ENCODE measurements around the gene RPUSD1.

DNA sequence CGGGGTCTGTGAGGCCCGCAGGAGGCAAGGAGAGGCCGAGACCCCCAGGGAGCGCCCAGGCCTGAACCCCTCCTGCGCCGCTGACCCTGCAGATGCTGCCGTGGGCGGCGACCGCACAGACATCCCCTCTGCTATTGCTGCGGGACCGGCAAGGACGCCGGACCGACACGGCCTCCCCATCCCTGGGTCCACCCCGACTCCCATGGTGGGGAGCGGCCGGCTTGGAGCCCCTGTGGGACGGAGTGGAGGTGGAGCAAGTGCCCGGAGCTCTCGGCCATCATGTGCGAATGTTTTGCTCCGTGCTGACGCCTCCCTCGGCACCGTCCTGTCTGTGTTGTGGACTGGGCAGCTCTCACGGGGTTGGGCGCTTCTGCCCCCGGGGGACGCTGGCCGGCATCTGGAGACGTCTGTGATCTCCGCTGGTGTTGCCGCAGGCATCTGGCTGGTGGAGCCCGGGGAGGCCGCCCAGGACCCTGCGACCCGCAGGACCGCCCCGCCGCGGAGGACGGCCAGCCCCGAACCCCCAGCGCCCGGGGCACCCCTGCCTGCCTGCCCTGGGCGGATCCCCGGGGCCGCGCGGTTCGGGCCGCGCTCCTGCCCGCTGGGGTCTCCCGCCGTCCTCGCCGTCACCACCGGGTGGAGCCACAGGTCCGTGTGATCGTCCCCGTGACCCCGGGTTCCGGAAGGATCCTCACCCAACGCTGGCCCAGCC is 25.2 kb upstream of the RPUSD1 start:
- TF ChIP-seq, protein P1, sequence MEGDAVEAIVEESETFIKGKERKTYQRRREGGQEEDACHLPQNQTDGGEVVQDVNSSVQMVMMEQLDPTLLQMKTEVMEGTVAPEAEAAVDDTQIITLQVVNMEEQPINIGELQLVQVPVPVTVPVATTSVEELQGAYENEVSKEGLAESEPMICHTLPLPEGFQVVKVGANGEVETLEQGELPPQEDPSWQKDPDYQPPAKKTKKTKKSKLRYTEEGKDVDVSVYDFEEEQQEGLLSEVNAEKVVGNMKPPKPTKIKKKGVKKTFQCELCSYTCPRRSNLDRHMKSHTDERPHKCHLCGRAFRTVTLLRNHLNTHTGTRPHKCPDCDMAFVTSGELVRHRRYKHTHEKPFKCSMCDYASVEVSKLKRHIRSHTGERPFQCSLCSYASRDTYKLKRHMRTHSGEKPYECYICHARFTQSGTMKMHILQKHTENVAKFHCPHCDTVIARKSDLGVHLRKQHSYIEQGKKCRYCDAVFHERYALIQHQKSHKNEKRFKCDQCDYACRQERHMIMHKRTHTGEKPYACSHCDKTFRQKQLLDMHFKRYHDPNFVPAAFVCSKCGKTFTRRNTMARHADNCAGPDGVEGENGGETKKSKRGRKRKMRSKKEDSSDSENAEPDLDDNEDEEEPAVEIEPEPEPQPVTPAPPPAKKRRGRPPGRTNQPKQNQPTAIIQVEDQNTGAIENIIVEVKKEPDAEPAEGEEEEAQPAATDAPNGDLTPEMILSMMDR (IDR thresholded peaks at IDR 0.05; ENCODE audit: insufficient read depth, low read length, poor library complexity, severe bottlenecking) = peak; percentile 17
- TF ChIP-seq EZH2phosphoT487 (conservative IDR thresholded peaks at IDR 0.05; ENCODE audit: low read length) = no peak
